Neural cell (in vitro differentiated cells): Measurements from ENCODE around the gene CABLES1. TPM values are rescaled to one million over a fixed set of nuclear protein-coding genes. Genes with fewer than 3 reads are reported as not detected.

Experiments
- H2AFZ ChIP-seq: fragments of 200-600, 300-800 bp; sonication (generic), shearing (Covaris generic); 2 replicates; pipeline ENCODE4 v1.6.0; 2014; ENCODE audit warnings: low read depth, mild to moderate bottlenecking, antibody characterized with exemption, low read length, moderate library complexity
- H3F3A ChIP-seq: fragments of 200-600 bp; shearing (Covaris generic); 2 replicates; pipeline ENCODE4 v1.6.1; 2016; ENCODE audit warnings: mild to moderate bottlenecking, moderate library complexity, mixed read lengths, antibody characterized with exemption, low read length; ENCODE audit not compliant: insufficient read depth, poor library complexity, severe bottlenecking
- H3K27ac ChIP-seq: fragments of 200-600, 300-800 bp; sonication (generic), shearing (Covaris generic); 2 replicates; pipeline ENCODE4 v1.5.1; 2014; ENCODE audit warnings: mild to moderate bottlenecking, low read length, moderate library complexity
- H3K27me3 ChIP-seq: fragments of 300-800, 200-600 bp; sonication (generic), shearing (Covaris generic); 2 replicates; pipeline ENCODE4 v1.6.0; 2014; ENCODE audit warnings: mild to moderate bottlenecking, low read depth, low read length, moderate library complexity; ENCODE audit not compliant: insufficient read depth
- H3K36me3 ChIP-seq: fragments of 300-800, 200-600 bp; sonication (generic), shearing (Covaris generic); 2 replicates; pipeline ENCODE4 v1.5.1; 2014; ENCODE audit warnings: mild to moderate bottlenecking, antibody characterized with exemption, low read length, moderate library complexity; ENCODE audit not compliant: insufficient read depth
- H3K4me2 ChIP-seq: fragments of 300-800, 200-600 bp; sonication (generic), shearing (Covaris generic); 2 replicates; pipeline ENCODE4 v1.6.0; 2014; ENCODE audit warnings: mild to moderate bottlenecking, low read length
- H3K4me3 ChIP-seq: fragments of 300-800, 200-600 bp; sonication (generic), shearing (Covaris generic); 2 replicates; pipeline ENCODE4 v1.5.1; 2014; ENCODE audit warnings: mild to moderate bottlenecking, low read length, moderate library complexity
- H3K79me2 ChIP-seq: fragments of 200-600 bp; shearing (Covaris generic); replicated peaks from 2 replicates; pipeline ENCODE4 v1.6.0; 2014; ENCODE audit warnings: mild to moderate bottlenecking, low read length, moderate library complexity; ENCODE audit not compliant: insufficient read depth
- H3K9ac ChIP-seq: fragments of 300-800, 200-600 bp; sonication (generic), shearing (Covaris generic); 2 replicates; pipeline ENCODE4 v1.6.1; 2016; ENCODE audit warnings: mild to moderate bottlenecking, low read length, mixed read lengths
- H3K9me2 ChIP-seq: fragments of 200-600 bp; shearing (Covaris generic); 2 replicates; pipeline ENCODE4 v1.6.1; 2016; ENCODE audit warnings: mild to moderate bottlenecking, low read length, mixed read lengths; ENCODE audit not compliant: insufficient read depth
- H3K9me3 ChIP-seq: fragments of 200-600, 300-800 bp; sonication (generic), shearing (Covaris generic); 2 replicates; pipeline ENCODE4 v1.6.1; 2016; ENCODE audit warnings: mild to moderate bottlenecking, mixed run types, low read length, moderate library complexity, mixed read lengths
- H4K20me1 ChIP-seq: fragments of 200-600 bp; shearing (Covaris generic); 2 replicates; pipeline ENCODE4 v1.6.1; 2016; ENCODE audit warnings: mild to moderate bottlenecking, mixed run types; ENCODE audit not compliant: insufficient read depth
- CTCF ChIP-seq: fragments of 450-650 bp; IDR thresholded peaks from 2 replicates; pipeline ENCODE4 v1.5.1; 2014; ENCODE audit warnings: antibody characterized with exemption, mild to moderate bottlenecking, moderate library complexity; ENCODE audit not compliant: poor library complexity, severe bottlenecking
- EP300 ChIP-seq: fragments of 450-650 bp; conservative IDR thresholded peaks from 2 replicates; pipeline ENCODE4 v1.6.1; 2014; ENCODE audit warnings: antibody characterized with exemption, mild to moderate bottlenecking, moderate library complexity; ENCODE audit not compliant: poor library complexity, severe bottlenecking
- EZH2 ChIP-seq: fragments of 200-600, 300-800 bp; shearing (Covaris generic), sonication (generic); IDR thresholded peaks from 2 replicates; pipeline ENCODE4 v1.6.1; 2014; ENCODE audit warnings: antibody characterized with exemption, low read length, borderline replicate concordance, mild to moderate bottlenecking; ENCODE audit not compliant: insufficient read depth, poor library complexity, severe bottlenecking
- MXI1 ChIP-seq: fragments of 450-650 bp; conservative IDR thresholded peaks from 2 replicates; pipeline ENCODE4 v1.6.1; 2014; ENCODE audit warnings: antibody characterized with exemption, mild to moderate bottlenecking; ENCODE audit not compliant: poor library complexity, severe bottlenecking
- POLR2AphosphoS5 ChIP-seq: IDR thresholded peaks from 2 replicates; pipeline ENCODE4 v1.6.1; 2012
- RAD21 ChIP-seq: fragments of 450-650 bp; conservative IDR thresholded peaks from 2 replicates; pipeline ENCODE4 v1.6.1; 2014; ENCODE audit warnings: antibody characterized with exemption, mild to moderate bottlenecking, moderate library complexity
- SMC3 ChIP-seq: fragments of 450-650 bp; conservative IDR thresholded peaks from 2 replicates; pipeline ENCODE4 v1.6.1; 2014; ENCODE audit warnings: antibody characterized with exemption, mild to moderate bottlenecking, moderate library complexity; ENCODE audit not compliant: poor library complexity
- TAF1 ChIP-seq: IDR thresholded peaks from 2 replicates; pipeline ENCODE4 v1.6.1; 2012; ENCODE audit warnings: low read depth
- polyA plus RNA-seq: library from polyadenylated mRNA; depleted of rRNA; stranded (reverse); fragments of >200 nt; gene quantifications from 2 replicates; pipeline ENCODE4 v1.2.3, GENCODE V29; 2014
- TF ChIP-seq, protein P1 (sequence below): IDR thresholded peaks from 2 replicates; pipeline ENCODE4 v1.6.1; 2012; ENCODE audit warnings: borderline replicate concordance

The CABLES1 gene
- polyA plus RNA-seq, 1 donor from 2014 or later, result 1.4 TPM

DNA sequence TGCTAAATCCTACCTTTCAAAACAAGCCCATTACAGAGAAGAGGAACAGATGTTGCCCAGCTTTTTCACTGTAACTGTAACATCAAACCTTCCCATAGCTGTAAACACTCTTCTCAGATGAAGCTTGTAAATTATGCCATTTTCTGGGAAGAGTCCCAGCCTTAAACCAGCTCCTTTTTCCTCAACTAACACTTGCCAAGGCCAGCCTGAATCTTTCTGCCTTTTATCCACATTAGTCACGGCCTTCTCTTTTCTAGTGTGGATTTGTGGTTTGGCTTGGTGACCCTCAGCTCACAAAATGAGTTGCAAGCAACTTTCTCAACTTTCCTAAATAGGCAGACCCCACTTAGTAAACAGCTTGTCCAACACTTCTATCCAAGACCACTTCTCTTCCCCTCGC, 90.2 kb downstream of the CABLES1 start:
- no peaks in the 10 kb centered on the region for H3K9me3 ChIP-seq
- H2AFZ ChIP-seq, result no peak overlapping the region
- H3K27ac ChIP-seq, result no peak overlapping the region
- no peak overlapping the region for H3K9ac ChIP-seq
- H3K36me3 ChIP-seq, result no peaks in the 10 kb centered on the region
- no peaks in the 10 kb centered on the region for H3F3A ChIP-seq
- no peak overlapping the region for H3K4me2 ChIP-seq
- H3K27me3 ChIP-seq, result no peaks in the 10 kb centered on the region
- no peak overlapping the region for H3K4me3 ChIP-seq
- no peaks in the 10 kb centered on the region for H3K79me2 ChIP-seq
- TF ChIP-seq TAF1, result no peak
- no peak for TF ChIP-seq MXI1
- no peak for TF ChIP-seq SMC3
- TF ChIP-seq, protein P1, sequence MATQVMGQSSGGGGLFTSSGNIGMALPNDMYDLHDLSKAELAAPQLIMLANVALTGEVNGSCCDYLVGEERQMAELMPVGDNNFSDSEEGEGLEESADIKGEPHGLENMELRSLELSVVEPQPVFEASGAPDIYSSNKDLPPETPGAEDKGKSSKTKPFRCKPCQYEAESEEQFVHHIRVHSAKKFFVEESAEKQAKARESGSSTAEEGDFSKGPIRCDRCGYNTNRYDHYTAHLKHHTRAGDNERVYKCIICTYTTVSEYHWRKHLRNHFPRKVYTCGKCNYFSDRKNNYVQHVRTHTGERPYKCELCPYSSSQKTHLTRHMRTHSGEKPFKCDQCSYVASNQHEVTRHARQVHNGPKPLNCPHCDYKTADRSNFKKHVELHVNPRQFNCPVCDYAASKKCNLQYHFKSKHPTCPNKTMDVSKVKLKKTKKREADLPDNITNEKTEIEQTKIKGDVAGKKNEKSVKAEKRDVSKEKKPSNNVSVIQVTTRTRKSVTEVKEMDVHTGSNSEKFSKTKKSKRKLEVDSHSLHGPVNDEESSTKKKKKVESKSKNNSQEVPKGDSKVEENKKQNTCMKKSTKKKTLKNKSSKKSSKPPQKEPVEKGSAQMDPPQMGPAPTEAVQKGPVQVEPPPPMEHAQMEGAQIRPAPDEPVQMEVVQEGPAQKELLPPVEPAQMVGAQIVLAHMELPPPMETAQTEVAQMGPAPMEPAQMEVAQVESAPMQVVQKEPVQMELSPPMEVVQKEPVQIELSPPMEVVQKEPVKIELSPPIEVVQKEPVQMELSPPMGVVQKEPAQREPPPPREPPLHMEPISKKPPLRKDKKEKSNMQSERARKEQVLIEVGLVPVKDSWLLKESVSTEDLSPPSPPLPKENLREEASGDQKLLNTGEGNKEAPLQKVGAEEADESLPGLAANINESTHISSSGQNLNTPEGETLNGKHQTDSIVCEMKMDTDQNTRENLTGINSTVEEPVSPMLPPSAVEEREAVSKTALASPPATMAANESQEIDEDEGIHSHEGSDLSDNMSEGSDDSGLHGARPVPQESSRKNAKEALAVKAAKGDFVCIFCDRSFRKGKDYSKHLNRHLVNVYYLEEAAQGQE, result no peak
- no peak for TF ChIP-seq POLR2AphosphoS5
- no peak for TF ChIP-seq EZH2
- no peak for TF ChIP-seq RAD21
- no peak for TF ChIP-seq EP300
- TF ChIP-seq CTCF, result no peak
- H3K9me2 ChIP-seq, result no peaks in the 10 kb centered on the region
- H4K20me1 ChIP-seq, result no peaks in the 10 kb centered on the region

GRCh38 chr18:23226391-23226790, 91.1 kb downstream of the CABLES1 start:
- H3F3A ChIP-seq, result no peaks in the 10 kb centered on the region
- H3K9ac ChIP-seq, result no peak overlapping the region
- no peak overlapping the region for H2AFZ ChIP-seq
- no peaks in the 10 kb centered on the region for H3K36me3 ChIP-seq
- H3K27me3 ChIP-seq, result no peaks in the 10 kb centered on the region
- TF ChIP-seq POLR2AphosphoS5 (no peak), RAD21 (no peak), EZH2 (no peak), MXI1 (no peak), TAF1 (no peak), EP300 (no peak), SMC3 (no peak), CTCF (no peak)
- TF ChIP-seq, protein P1, result no peak
- no peaks in the 10 kb centered on the region for H3K9me2 ChIP-seq
- H3K4me3 ChIP-seq, result no peak overlapping the region
- no peaks in the 10 kb centered on the region for H3K79me2 ChIP-seq
- H3K9me3 ChIP-seq, result no peaks in the 10 kb centered on the region
- no peak overlapping the region for H3K27ac ChIP-seq
- H4K20me1 ChIP-seq, result no peaks in the 10 kb centered on the region
- H3K4me2 ChIP-seq, result no peak overlapping the region
